Right atrium auricular region (tissue), 2 donors: ENCODE data around the gene CLIP4. TPM values are rescaled to one million over a fixed set of nuclear protein-coding genes. Genes with fewer than 3 reads are reported as not detected.

Experiments used
- DNase-seq: peaks from one replicate; pipeline ENCODE4 v3.0.0-alpha.2; 2019; ENCODE audit warnings: low spot score
- H3K27ac ChIP-seq, 2 donors: fragments of 200-600 bp; sonication (generic); 1 replicate in 1 of 2; 2 replicates in 1 of 2; pipeline ENCODE4 v1.5.1; 2016 to 2019
- H3K27me3 ChIP-seq, 2 donors: fragments of 200-600 bp; sonication (generic); one replicate each; pipeline versions ENCODE4 v1.5.1 to v1.6.0; 2017 to 2019
- H3K36me3 ChIP-seq: fragments of 200-600 bp; sonication (generic); one replicate; pipeline ENCODE4 v1.5.1; 2016
- H3K4me1 ChIP-seq, 2 donors: fragments of 200-600 bp; sonication (generic); one replicate each; pipeline versions ENCODE4 v1.5.1 to v1.6.0; 2017 to 2019
- H3K4me3 ChIP-seq, 2 donors: fragments of 200-600 bp; sonication (generic); 1 replicate in 1 of 2; 2 replicates in 1 of 2; pipeline ENCODE4 v1.5.1; 2017 to 2019; ENCODE audit warnings: mild to moderate bottlenecking in 1 of 2, moderate library complexity in 1 of 2
- H3K9me3 ChIP-seq, 2 donors: fragments of 200-600 bp; sonication (generic); one replicate each; pipeline ENCODE4 v1.5.1; 2019
- total RNA-seq, 2 donors: library from RNA; depleted of rRNA; stranded (reverse); fragments of >200 nt; gene quantifications; one replicate each; pipeline ENCODE4 v1.1.0, GENCODE V29; 2016
- TF ChIP-seq, protein P1 (sequence below), 2 donors: fragments of 200-600 bp; sonication (generic); IDR thresholded peaks; one replicate each; pipeline ENCODE4 v1.5.1; 2019; ENCODE audit warnings: antibody characterized with exemption in 2 of 2

CLIP4 gene
- total RNA-seq, result 10 to 100 TPM; 66.5 to 71.0 TPM

- Histone ChIP-seq H3K36me3 (no peaks in the 10 kb centered on the region), H3K27me3 (no peaks in the 10 kb centered on the region), H3K9me3 (no peaks in the 10 kb centered on the region), H3K4me1 (peaks cover 0 to 31% of the 10 kb centered on the region in 2 donors), H3K27ac (peak within 1 kb of the TSS; percentile 94 to 97), H3K4me3 (peak within 1 kb of the TSS; percentile 50 to 77)
- TF ChIP-seq, protein P1, sequence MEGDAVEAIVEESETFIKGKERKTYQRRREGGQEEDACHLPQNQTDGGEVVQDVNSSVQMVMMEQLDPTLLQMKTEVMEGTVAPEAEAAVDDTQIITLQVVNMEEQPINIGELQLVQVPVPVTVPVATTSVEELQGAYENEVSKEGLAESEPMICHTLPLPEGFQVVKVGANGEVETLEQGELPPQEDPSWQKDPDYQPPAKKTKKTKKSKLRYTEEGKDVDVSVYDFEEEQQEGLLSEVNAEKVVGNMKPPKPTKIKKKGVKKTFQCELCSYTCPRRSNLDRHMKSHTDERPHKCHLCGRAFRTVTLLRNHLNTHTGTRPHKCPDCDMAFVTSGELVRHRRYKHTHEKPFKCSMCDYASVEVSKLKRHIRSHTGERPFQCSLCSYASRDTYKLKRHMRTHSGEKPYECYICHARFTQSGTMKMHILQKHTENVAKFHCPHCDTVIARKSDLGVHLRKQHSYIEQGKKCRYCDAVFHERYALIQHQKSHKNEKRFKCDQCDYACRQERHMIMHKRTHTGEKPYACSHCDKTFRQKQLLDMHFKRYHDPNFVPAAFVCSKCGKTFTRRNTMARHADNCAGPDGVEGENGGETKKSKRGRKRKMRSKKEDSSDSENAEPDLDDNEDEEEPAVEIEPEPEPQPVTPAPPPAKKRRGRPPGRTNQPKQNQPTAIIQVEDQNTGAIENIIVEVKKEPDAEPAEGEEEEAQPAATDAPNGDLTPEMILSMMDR (IDR thresholded peaks at IDR 0.05), result no peak
- DNase-seq, result peak; percentile 70
Observed at GRCh38 chr2:29114946-29115609, at the start of gene CLIP4. TSS of gene CLIP4 (plus strand) at chr2:29115415. CDS start at chr2:29121389, 5,974 bp downstream.

- H3K9me3 ChIP-seq, result no peaks in the 10 kb centered on the region
- H3K4me3 ChIP-seq, result no peak overlapping the region
- peaks cover 0 to 26% of the 10 kb centered on the region in 2 donors for H3K4me1 ChIP-seq
- no peaks in the 10 kb centered on the region for H3K36me3 ChIP-seq
- TF ChIP-seq, protein P1 (IDR thresholded peaks at IDR 0.05), result no peak
- no peaks in the 10 kb centered on the region for H3K27me3 ChIP-seq
- H3K27ac ChIP-seq, result no peak overlapping the region
- DNase-seq, result peak; percentile 71
Observed at GRCh38 chr2:29066271-29066860, 48.8 kb upstream of the CLIP4 start.

DNA sequence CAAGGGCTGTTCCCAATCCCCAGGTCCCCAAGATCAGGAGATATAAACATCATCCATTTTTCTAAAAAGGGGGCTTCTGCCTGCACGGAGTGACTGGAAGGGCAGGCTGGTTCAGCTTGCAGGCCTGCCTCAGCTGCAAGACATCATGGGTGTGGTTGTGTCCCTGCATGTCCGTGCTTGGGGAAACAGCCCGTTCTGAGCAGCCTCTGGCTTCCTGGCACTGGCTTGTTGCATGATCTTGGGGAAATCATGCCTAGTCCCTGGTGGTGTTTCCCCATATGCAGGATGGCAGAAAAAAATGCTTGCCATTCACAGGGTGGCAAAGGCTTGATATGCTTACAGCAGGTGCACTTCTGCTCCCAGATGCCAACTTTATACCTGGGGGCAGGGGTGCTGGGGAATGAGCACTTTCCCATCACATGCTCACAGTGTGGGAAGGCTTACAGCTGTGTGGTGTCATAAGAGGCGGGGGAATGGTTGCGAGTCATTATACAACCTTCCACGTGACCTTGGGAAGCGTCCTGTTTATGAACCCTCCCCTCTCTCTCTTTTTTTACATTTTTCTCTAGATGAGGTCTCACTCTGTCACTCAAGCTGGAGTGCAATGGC, 48.1 kb upstream of the CLIP4 start:
- no peak for DNase-seq
- TF ChIP-seq, protein P1 (IDR thresholded peaks at IDR 0.05), result no peak
- no peak overlapping the region for H3K4me3 ChIP-seq
- H3K36me3 ChIP-seq, result no peaks in the 10 kb centered on the region
- H3K4me1 ChIP-seq, result peaks cover 0 to 26% of the 10 kb centered on the region in 2 donors
- H3K9me3 ChIP-seq, result no peaks in the 10 kb centered on the region
- H3K27ac ChIP-seq, result no peak overlapping the region
- no peaks in the 10 kb centered on the region for H3K27me3 ChIP-seq

GRCh38 chr2:29068513-29068912, 46.7 kb upstream of the CLIP4 start:
- Histone ChIP-seq H3K36me3 (no peaks in the 10 kb centered on the region), H3K9me3 (no peaks in the 10 kb centered on the region), H3K27ac (no peak overlapping the region), H3K4me1 (peaks cover 0 to 23% of the 10 kb centered on the region in 2 donors), H3K4me3 (no peak overlapping the region), H3K27me3 (no peaks in the 10 kb centered on the region)
- TF ChIP-seq, protein P1 (IDR thresholded peaks at IDR 0.05), result no peak
- no peak for DNase-seq

DNA sequence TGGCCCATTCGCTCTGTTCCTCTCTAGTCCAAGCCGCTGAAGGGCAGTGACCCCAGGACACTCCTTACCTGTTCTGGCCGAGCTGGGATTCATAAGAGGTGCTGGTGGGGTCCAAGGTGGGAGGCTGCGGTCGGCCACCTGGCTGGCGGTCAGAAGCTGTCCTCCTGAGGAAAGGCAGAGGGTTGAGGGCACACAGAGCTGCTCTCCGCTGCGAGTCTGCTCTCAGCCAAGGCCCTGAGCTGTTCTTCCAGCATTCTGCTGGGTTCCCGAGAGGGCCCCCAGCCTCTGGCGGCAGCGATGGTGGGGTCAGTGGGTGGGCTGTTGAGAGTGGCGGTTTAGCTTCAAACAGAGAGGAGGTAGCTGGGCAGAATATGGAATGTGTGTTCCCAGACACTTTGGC, 44.7 kb upstream of the CLIP4 start:
- TF ChIP-seq, protein P1 (IDR thresholded peaks at IDR 0.05), result no peak
- H3K36me3 ChIP-seq, result no peaks in the 10 kb centered on the region
- peak overlapping the region in 1 of 2 donors; percentile 20 for H3K4me3 ChIP-seq
- H3K4me1 ChIP-seq, result peaks cover 0 to 11% of the 10 kb centered on the region in 2 donors
- no peaks in the 10 kb centered on the region for H3K27me3 ChIP-seq
- no peaks in the 10 kb centered on the region for H3K9me3 ChIP-seq
- DNase-seq, result no peak
- peak overlapping the region in 1 of 2 donors; percentile 75 for H3K27ac ChIP-seq
